Stimulated activated naive CD4-positive, alpha-beta T cell treated with Interleukin-2 at 50 U/mL for 16 hours (primary cell): ENCODE measurements around the gene TCTA.
"Not testable (repeated sequence)": the region's sequence is repeated elsewhere in the genome, so short reads cannot be mapped to it uniquely, and the experiment has no call there.

Source experiments
- DNase-seq: peaks from one replicate; lab custom pipeline; 2025; lab: John Stamatoyannopoulos, UW

The TCTA gene

GRCh38 chr3:49411968-49412631 lies at the start of gene TCTA, which contains the start of gene RHOA:
TCTA (plus strand) TSS chr3:49412423; CDS start chr3:49412427, 4 bp downstream.
RHOA (minus strand) TSS chr3:49411976; CDS start chr3:49375589, 36,387 bp downstream.
- DNase-seq, result peak; percentile 99

- DNase-seq, result no peak
Measured at GRCh38 chr3:49362561-49362960, 49.7 kb upstream of the TCTA start.

GRCh38 chr3:49370585-49371290 lies 41.5 kb upstream of the TCTA start:
- no peak for DNase-seq

- no peak for DNase-seq
Measured at GRCh38 chr3:49371946-49372345, 40.3 kb upstream of the TCTA start.

- peak; percentile 23 for DNase-seq
Measured at GRCh38 chr3:49377483-49377882, 34.7 kb upstream of the TCTA start.

GRCh38 chr3:49378249-49378895 lies 33.9 kb upstream of the TCTA start:
- DNase-seq, result no peak

- DNase-seq, result no peak
Measured at GRCh38 chr3:49383387-49383786, 28.8 kb upstream of the TCTA start.

GRCh38 chr3:49385617-49386016 lies 26.6 kb upstream of the TCTA start:
- DNase-seq, result no peak

GRCh38 chr3:49386056-49386756 lies 26.0 kb upstream of the TCTA start:
- DNase-seq, result no peak

GRCh38 chr3:49387721-49388120 lies 24.5 kb upstream of the TCTA start:
- DNase-seq, result no peak

- no peak for DNase-seq
Measured at GRCh38 chr3:49388289-49388820, 23.9 kb upstream of the TCTA start.

- DNase-seq, result no peak
Measured at GRCh38 chr3:49389297-49389696, 22.9 kb upstream of the TCTA start.

GRCh38 chr3:49391310-49391709 lies 20.9 kb upstream of the TCTA start:
- DNase-seq, result not testable (repeated sequence)

- no peak for DNase-seq
Measured at GRCh38 chr3:49397470-49397869, 14.8 kb upstream of the TCTA start.

- no peak for DNase-seq
Measured at GRCh38 chr3:49399461-49399860, 12.8 kb upstream of the TCTA start.

GRCh38 chr3:49401766-49402165 lies 10.5 kb upstream of the TCTA start:
- DNase-seq, result no peak

- no peak for DNase-seq
Measured at GRCh38 chr3:49403891-49404290, 8.3 kb upstream of the TCTA start.

GRCh38 chr3:49405570-49405969 lies 6.7 kb upstream of the TCTA start:
- DNase-seq, result not testable (repeated sequence)

GRCh38 chr3:49406571-49407565 lies 5.4 kb upstream of the TCTA start:
- no peak for DNase-seq

- no peak for DNase-seq
Measured at GRCh38 chr3:49410066-49410845, 2.0 kb upstream of the TCTA start.
